CMK (cell line): ENCODE data around the gene CHTF18.

Source experiments
- DNase-seq: peaks from one replicate; pipeline ENCODE4 v3.0.0-alpha.2; 2010; ENCODE audit warnings: low read depth

CHTF18 gene

DNA sequence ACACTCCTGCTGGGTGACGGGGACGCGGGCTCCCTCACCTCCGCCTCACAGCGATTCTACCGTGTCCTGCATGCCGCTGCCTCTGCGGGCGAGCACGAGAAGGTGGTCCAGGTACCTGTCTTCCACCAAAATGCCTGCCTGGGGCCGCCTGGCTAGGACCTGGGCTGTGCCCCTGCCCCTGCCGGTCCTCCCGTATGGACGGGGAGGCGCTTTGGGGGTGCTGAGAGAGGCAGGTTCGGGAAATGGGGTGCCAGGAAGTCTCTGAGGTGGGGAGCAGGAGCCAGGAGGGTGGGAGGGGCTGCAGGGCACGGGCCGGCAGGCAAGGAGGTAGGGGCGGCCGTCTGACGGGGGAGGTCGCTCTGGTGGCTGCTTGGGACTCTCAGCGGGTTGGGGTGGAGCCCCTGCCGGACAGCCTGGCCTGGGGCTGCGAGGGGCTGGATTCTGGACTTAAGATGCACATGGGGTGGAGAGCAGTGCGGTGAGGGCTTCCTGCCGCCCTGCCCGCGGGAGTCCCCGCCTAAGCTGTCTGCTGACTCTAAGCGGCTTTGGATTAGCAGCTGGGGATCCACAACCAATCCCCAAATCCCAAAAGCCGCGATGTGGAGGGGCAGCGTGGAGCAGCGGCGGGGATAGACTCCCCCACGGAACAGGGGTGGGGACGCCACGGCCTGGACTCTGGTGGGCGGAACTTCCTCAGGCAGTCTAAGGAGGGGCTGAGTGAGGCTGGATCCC lies 5.8 kb downstream of the CHTF18 start:
- no peak for DNase-seq

DNA sequence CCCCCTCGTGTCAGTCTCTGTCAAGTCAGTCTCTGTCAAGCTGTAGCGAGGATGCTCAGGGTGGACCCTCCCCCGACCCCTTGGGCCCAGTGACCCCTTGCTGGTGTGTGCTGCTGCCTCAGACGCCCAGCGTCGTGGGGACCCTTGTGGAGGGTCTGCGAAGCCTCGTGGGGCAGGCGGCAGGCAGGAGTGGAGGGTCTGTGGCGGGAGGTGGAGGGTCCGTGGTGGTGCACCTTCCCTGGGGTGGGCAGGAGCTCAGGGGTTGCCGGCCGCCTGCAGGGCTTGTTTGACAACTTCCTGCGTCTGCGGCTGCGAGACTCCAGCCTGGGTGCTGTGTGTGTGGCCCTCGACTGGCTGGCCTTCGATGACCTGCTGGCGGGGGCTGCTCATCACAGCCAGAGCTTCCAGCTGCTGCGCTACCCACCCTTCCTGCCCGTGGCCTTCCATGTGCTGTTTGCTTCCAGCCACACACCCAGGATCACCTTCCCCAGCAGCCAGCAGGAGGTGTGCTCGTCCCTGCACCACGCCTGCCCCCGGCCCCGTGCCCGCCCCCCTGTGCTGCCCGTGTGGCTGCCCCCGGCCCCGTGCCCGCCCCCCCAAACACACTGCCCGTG lies 6.5 kb downstream of the CHTF18 start:
- DNase-seq = no peak

DNA sequence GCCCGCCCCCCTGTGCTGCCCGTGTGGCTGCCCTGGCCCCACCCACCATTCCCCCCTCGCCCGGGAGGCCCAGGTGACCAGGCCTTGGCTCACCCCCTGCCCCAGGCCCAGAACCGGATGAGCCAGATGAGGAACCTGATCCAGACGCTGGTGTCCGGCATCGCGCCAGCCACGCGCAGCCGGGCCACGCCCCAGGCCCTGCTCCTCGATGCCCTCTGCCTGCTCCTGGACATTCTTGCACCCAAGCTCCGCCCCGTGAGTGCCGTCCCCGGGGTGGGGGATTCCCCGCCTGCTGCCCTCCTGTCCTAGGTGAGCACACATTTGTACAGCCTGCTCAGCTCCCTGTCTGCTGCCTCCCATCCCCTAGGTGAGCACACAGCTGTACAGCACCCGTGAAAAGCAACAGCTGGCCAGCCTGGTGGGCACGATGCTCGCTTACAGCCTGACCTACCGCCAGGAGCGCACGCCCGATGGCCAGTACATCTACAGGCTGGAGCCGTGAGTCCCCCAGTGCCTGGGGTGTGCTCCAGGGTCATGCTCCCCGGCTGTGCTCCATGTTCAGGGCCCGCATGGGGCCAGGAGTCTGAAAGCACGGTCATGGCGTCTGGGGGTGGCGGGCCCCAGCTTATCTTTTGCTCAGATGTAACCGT lies 7.3 kb downstream of the CHTF18 start:
- DNase-seq = no peak

- DNase-seq = no peak
Measured at GRCh38 chr16:796296-797119, 8.1 kb downstream of the CHTF18 start.

- no peak for DNase-seq
Measured at GRCh38 chr16:797120-797420, 8.7 kb downstream of the CHTF18 start.

GRCh38 chr16:797686-798085 lies 9.3 kb downstream of the CHTF18 start:
- no peak for DNase-seq

- DNase-seq = no peak
Measured at GRCh38 chr16:798666-799065, 10.2 kb downstream of the CHTF18 start.

GRCh38 chr16:799111-799947 lies 10.9 kb downstream of the CHTF18 start:
- no peak for DNase-seq

DNA sequence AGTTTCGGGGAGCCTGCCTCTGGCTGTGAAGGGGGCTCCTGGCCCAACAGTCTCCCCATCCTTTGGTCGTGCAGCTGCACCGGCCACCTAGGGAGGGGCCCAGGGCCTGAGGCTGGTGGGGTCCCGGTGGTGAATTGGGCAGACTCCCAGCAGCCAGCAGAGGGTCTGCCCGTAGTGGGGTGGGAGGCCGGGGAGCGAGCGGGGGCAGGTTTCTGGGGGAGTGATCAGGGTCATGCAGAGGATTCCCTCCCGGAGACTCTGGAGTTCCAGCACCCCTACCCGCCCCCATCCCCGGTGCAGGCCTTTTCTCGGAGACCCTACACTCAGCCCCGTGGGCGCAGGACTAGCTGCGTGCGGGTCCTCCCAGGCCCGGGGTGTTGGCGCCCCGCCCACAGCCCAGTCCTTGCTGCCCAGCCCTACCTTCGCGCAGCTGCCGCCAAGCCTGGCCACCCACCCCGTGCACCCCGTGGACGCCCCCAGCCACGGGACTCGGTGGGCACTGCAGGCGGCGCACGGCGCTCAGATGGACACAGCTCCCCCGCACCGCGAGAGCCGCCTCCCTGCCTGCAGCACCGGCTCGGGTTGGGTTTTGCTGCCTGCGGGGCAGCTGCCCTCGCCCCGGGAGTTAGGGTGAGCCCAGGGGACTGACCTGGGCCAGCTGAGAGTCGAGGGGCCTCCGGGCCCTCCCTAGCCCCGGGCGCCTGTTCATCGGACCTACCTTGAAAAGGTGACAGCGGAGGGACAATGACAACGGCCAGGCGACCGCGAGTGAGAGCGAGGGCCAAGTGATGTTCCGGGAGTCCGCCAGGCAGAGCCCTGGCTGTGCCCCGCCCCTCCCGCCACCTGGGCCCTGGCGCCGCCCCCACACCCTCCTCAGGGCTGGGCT lies 11.8 kb downstream of the CHTF18 start, which contains the start of gene GNG13:
Gene GNG13, minus strand, starts transcription at position 787 of the 886 bp plus-strand sequence. CDS start 1,657 bp downstream, outside the sequence.
- no peak for DNase-seq

DNA sequence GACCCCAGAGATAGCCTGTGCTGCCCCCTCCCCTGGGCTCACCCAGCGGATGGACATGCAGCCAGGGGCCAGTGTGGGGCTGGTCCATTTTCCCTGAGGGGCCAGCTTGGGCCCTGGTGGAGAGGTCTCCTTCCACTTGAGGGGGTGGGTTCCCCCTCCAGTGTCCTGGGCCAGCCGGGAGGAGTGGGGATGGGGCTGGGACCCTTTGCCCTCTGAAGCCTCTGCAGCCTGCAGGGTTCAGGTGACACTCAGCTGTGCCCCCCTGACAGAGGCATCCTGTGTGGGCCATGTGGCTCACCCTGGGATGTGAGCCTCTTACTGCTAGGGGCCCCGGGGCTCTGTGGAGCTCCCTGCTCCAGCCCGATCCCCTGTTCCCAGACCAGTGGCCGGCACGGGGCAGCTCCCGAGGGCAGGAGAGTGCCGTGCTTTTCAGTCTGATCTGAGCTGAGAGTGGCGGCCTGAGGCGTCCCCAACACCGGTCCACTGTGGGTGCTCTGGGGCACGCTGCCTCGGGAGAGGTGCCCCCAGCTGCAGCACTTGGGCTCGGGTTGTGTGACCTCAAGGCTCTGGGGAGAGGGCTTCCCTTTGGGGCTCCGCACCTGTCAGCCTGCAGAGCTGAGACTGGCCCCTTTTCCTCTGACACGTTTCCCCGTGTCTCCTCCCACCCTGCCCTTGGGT lies 12.6 kb downstream of the CHTF18 start:
- DNase-seq = no peak

GRCh38 chr16:801584-802363 lies 13.4 kb downstream of the CHTF18 start:
- DNase-seq = no peak

DNA sequence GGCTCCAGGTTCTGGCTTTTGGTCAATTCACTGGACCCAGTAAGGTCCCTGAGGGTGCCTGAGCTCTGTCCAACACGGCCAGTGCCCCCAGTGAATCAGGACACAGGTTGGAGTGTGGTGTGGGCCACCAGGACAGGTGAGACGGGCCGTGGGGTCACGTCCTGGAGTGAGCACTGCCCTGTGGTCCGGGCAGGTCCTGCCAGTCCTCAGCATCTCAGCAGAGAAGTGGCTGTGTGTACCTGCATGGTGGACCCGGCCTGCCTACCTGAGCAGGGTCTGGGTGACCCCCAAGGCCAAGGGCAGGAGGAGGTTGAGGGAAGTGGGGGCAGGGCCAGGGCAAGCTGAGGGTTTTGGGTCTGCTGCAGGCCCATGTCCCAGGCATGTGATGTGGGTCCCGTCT lies 14.0 kb downstream of the CHTF18 start:
- DNase-seq = no peak

GRCh38 chr16:802914-803753 lies 14.7 kb downstream of the CHTF18 start:
- DNase-seq = no peak

DNA sequence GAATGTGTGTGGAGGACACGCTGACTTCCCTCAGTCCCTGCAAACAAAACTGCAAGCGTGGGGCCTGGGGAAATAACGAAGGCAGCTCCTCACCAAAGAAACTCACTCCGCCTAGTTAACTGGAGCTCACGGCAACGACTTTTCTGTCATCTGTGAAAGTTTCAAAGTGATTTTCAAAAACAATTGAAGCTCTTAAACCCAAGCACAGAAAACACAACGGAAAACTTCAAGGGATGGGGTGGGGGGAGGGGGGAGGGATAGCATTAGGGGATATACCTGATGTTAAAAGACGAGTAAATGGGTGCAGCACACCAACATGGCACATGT lies 15.3 kb downstream of the CHTF18 start:
- no peak for DNase-seq

- DNase-seq = no peak
Measured at GRCh38 chr16:804193-805048, 16.0 kb downstream of the CHTF18 start.

GRCh38 chr16:805474-805873 lies 17.1 kb downstream of the CHTF18 start:
- DNase-seq = no peak

DNA sequence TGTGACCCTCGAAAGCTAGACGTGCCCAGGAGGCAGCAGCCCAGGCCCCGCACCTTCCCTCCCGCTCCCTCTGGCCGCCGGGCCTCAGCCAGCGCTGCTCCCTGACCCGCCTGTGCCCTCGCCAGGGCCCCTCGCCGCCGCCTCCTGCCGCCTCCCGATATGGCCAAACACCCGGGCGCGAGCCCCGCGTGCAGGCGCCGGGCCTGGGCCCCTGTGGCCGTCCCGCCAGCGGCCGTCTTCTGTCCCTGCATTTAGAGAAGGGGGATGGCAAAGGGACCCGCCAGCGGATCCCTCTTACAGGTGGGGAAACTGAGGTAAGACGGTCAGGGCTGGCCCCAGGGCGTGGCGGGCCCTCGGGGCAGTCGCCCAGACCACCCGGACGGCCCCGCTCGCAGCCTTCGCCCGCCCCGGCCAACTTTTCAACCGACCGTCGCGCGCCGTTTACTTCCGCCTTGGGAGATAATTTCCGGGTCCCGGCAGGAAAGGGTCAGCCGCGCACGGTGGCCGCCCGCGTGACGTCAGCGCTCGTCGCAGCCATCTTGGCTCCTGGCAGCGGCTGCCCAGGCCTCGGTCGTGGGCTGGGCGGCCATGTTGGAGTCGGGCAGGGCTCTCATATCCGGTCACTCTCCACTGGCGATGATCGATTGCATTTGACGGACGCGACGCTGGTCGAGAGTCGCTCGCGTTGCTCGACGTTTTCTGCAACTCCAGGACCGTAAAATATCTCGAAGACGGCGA lies 19.1 kb downstream of the CHTF18 start:
- peak; percentile 78 for DNase-seq
